Choroid plexus epithelial cell (primary cell): ENCODE measurements around the gene BMPR1A.

Experiments used
- DNase-seq: peaks from one replicate; pipeline ENCODE4 v3.0.0-alpha.2; 2010; ENCODE audit warnings: low read depth
- H3K4me3 ChIP-seq: 2 replicates; pipeline ENCODE4 v1.5.1; 2011; ENCODE audit warnings: low read depth, mild to moderate bottlenecking, control low read depth, low read length, moderate library complexity
- CTCF ChIP-seq: conservative IDR thresholded peaks from 2 replicates; pipeline ENCODE4 v1.5.1; 2011; ENCODE audit warnings: low read depth, mild to moderate bottlenecking, control low read depth, inconsistent platforms, low read length, moderate library complexity

The BMPR1A gene

DNA sequence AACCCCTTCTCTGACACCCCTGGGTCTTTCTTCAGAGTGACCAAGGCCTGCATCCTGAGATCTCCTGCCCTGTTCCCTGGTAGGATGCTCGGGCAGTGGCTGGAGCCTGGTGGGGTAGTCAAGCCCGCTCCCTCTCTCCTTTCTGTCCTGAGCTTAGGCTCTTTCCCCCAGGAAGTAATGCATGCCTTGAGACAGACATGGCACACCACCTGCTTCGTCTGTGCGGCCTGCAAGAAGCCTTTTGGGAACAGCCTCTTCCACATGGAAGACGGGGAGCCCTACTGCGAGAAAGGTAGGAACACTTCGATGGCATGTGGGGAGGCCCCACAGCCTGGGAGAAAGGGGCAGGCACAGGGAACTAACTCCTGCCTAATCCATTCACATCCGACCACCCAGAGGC is 37.9 kb upstream of the BMPR1A start:
- DNase-seq, result no peak
- no peak for TF ChIP-seq CTCF
- H3K4me3 ChIP-seq, result no peak overlapping the region

- TF ChIP-seq CTCF, result no peak
- H3K4me3 ChIP-seq, result no peak overlapping the region
- no peak for DNase-seq
Measured at GRCh38 chr10:86721232-86721631, 35.2 kb upstream of the BMPR1A start.

GRCh38 chr10:86723009-86723408 is 33.4 kb upstream of the BMPR1A start:
- H3K4me3 ChIP-seq, result no peak overlapping the region
- no peak for DNase-seq
- no peak for TF ChIP-seq CTCF

DNA sequence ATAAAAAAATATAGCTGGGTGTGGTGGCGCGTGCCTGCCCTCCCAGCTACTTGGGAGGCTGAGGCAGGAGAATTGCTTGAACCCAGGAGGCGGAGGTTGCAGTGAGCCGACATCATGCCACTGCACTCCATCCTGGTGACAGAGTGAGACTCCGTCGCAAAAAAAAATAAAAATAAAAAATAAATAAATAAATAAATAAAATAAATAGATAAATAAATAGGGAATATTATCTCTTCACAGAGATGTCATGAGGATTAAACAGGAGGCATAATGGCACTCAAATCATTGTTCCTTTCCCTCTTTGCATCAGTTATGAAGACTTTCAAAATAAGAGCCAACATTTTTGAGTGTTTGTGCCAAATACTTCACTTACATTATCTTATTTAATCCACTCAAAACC is 32.0 kb upstream of the BMPR1A start:
- DNase-seq, result no peak
- H3K4me3 ChIP-seq, result no peak overlapping the region
- TF ChIP-seq CTCF, result no peak

GRCh38 chr10:86725980-86726676 is 30.3 kb upstream of the BMPR1A start:
- H3K4me3 ChIP-seq, result no peak overlapping the region
- TF ChIP-seq CTCF, result no peak
- DNase-seq, result no peak

- TF ChIP-seq CTCF, result no peak
- H3K4me3 ChIP-seq, result no peak overlapping the region
- no peak for DNase-seq
Measured at GRCh38 chr10:86726677-86726999, 29.8 kb upstream of the BMPR1A start.

- DNase-seq, result no peak
- no peak for TF ChIP-seq CTCF
- no peak overlapping the region for H3K4me3 ChIP-seq
Measured at GRCh38 chr10:86727470-86727869, 28.9 kb upstream of the BMPR1A start.
